OCI-LY1 (cell line): ENCODE data around the gene MYADML2.

Source experiments
- H2AFZ ChIP-seq: fragments of 200-600 bp; sonication (generic), shearing (Covaris generic); 2 replicates; pipeline ENCODE4 v1.6.0; 2014; ENCODE audit warnings: antibody characterized with exemption, mild to moderate bottlenecking, low read length
- H3F3A ChIP-seq: fragments of 200-600 bp; sonication (generic), shearing (Covaris generic); 2 replicates; pipeline ENCODE4 v1.6.0; 2014; ENCODE audit warnings: mild to moderate bottlenecking, antibody characterized with exemption, low read length, moderate library complexity; ENCODE audit not compliant: insufficient read depth
- H3K27ac ChIP-seq: fragments of 200-600 bp; sonication (generic); 2 replicates; pipeline ENCODE4 v1.5.1; 2014; ENCODE audit warnings: low read length, mixed run types, mild to moderate bottlenecking, low read depth; ENCODE audit not compliant: poor library complexity, severe bottlenecking
- H3K27me3 ChIP-seq: fragments of 200-600 bp; sonication (generic); 2 replicates; pipeline ENCODE4 v1.6.0; 2014; ENCODE audit warnings: antibody characterized with exemption, mild to moderate bottlenecking, low read length, moderate library complexity; ENCODE audit not compliant: insufficient read depth
- H3K36me3 ChIP-seq: fragments of 200-600 bp; sonication (generic); 2 replicates; pipeline ENCODE4 v1.6.1; 2014; ENCODE audit warnings: mild to moderate bottlenecking, antibody characterized with exemption, low read length, moderate library complexity, mixed read lengths; ENCODE audit not compliant: insufficient read depth
- H3K4me1 ChIP-seq: fragments of 200-600 bp; sonication (generic); 2 replicates; pipeline ENCODE4 v1.5.1; 2014; ENCODE audit warnings: mild to moderate bottlenecking, low read length, moderate library complexity; ENCODE audit not compliant: insufficient read depth, severe bottlenecking
- H3K4me2 ChIP-seq: fragments of 200-600 bp; sonication (generic), shearing (Covaris generic); 2 replicates; pipeline ENCODE4 v1.6.1; 2014; ENCODE audit warnings: low read length
- H3K4me3 ChIP-seq: fragments of 200-600 bp; sonication (generic); 2 replicates; pipeline ENCODE4 v1.5.1; 2014; ENCODE audit warnings: low read length, low read depth, mild to moderate bottlenecking, mixed read lengths; ENCODE audit not compliant: poor library complexity, severe bottlenecking
- H3K79me2 ChIP-seq: fragments of 200-600 bp; shearing (Covaris generic); 2 replicates; pipeline ENCODE4 v1.6.1; 2016; ENCODE audit warnings: mixed run types, low read length, mixed read lengths; ENCODE audit not compliant: insufficient read depth
- H3K9ac ChIP-seq: fragments of 200-600 bp; sonication (generic), shearing (Covaris generic); 2 replicates; pipeline ENCODE4 v1.6.1; 2014; ENCODE audit warnings: mild to moderate bottlenecking, low read length, mixed read lengths
- H3K9me2 ChIP-seq: fragments of 200-600 bp; sonication (generic), shearing (Covaris generic); 2 replicates; pipeline ENCODE4 v1.6.1; 2014; ENCODE audit warnings: low read depth, mild to moderate bottlenecking, low read length, mixed read lengths
- H3K9me3 ChIP-seq: fragments of 200-600 bp; shearing (Covaris generic); 2 replicates; pipeline ENCODE4 v1.6.1; 2014; ENCODE audit warnings: low read length, mixed read lengths
- H4K20me1 ChIP-seq: fragments of 200-600 bp; sonication (generic), shearing (Covaris generic); 2 replicates; pipeline ENCODE4 v1.6.0; 2016; ENCODE audit warnings: mild to moderate bottlenecking, low read length; ENCODE audit not compliant: insufficient read depth
- CTCF ChIP-seq: fragments of 200-600 bp; sonication (generic), shearing (Covaris generic); IDR thresholded peaks from 2 replicates; pipeline ENCODE4 v1.5.1; 2017; ENCODE audit warnings: mild to moderate bottlenecking, antibody characterized with exemption, low read length, moderate library complexity, mixed read lengths
- EZH2 ChIP-seq: fragments of 200-600 bp; sonication (generic), shearing (Covaris generic); IDR thresholded peaks from 2 replicates; pipeline ENCODE4 v1.8.0; 2017; ENCODE audit warnings: borderline replicate concordance, mixed run types, mild to moderate bottlenecking, antibody characterized with exemption, low read length, moderate library complexity, mixed read lengths

MYADML2 gene

GRCh38 chr17:81891303-81891552, 55.8 kb downstream of the MYADML2 start:
- Histone ChIP-seq H3K4me1 (peaks cover 36% of the 10 kb centered on the region), H2AFZ (no peak overlapping the region), H4K20me1 (no peaks in the 10 kb centered on the region), H3K9ac (peak overlapping the region; percentile 80), H3K36me3 (peaks cover 51% of the 10 kb centered on the region), H3K79me2 (peaks cover 17% of the 10 kb centered on the region), H3K9me3 (no peaks in the 10 kb centered on the region), H3F3A (0 out of 2 replicates have a peak, but pooled peaks cover 2% of the 10 kb centered on the region), H3K4me2 (0 out of 2 replicates have a peak overlapping the region, but pooled peaks have one; percentile 89), H3K27ac (no peak overlapping the region), H3K9me2 (no peaks in the 10 kb centered on the region), H3K4me3 (peak overlapping the region; percentile 78), H3K27me3 (no peaks in the 10 kb centered on the region)
- TF ChIP-seq CTCF (no peak), EZH2 (no peak)

- Histone ChIP-seq H3K9me3 (no peaks in the 10 kb centered on the region), H3K9me2 (no peaks in the 10 kb centered on the region), H3K9ac (peak overlapping the region; percentile 80), H3K36me3 (peaks cover 56% of the 10 kb centered on the region), H3K79me2 (peaks cover 17% of the 10 kb centered on the region), H3K27ac (peak overlapping the region; percentile 37), H2AFZ (no peak overlapping the region), H3K27me3 (no peaks in the 10 kb centered on the region), H3K4me2 (peak overlapping the region; percentile 89), H3F3A (0 out of 2 replicates have a peak, but pooled peaks cover 2% of the 10 kb centered on the region), H3K4me1 (peaks cover 36% of the 10 kb centered on the region), H4K20me1 (no peaks in the 10 kb centered on the region), H3K4me3 (peak overlapping the region; percentile 78)
- TF ChIP-seq CTCF = no peak
- no peak for TF ChIP-seq EZH2
Measured at GRCh38 chr17:81890447-81891302, 56.4 kb downstream of the MYADML2 start.
